Measurements from ENCODE around the gene TESMIN. TPM values are rescaled to one million over a fixed set of nuclear protein-coding genes. Genes with fewer than 3 reads are reported as not detected.

TESMIN gene
- total RNA-seq, 1 experiment from 2014 or later, result 45.2 TPM

DNA sequence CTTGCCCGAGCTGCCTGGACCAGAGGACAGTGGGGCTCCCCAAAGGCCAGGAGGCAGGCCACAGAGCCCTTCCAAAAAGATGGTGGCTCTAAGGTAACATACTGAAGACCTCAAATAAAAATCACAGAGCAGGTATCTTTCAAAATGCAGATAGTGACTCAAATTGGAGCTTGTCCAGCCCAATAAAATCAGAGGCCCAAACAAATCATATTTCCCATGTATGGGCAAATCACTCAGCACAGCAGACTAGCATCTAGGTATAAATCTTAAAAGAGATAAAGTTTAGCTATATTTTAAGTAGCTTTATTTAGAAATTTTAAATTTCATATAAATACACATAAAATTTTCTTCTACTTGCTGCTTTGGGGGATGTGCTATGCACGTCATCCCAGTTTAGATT lies 3.3 kb downstream of the TESMIN start:
- Histone ChIP-seq H3K9me3 (ENCODE audit: control insufficient read depth, low read depth, low read length) (no peaks in the 10 kb centered on the region), H3K18ac (ENCODE audit: insufficient read length, low read depth, low read length) (no peak overlapping the region), H3K23me2 (ENCODE audit: insufficient read length, low read depth, low read length, poor library complexity, severe bottlenecking) (peaks cover 13% of the 10 kb centered on the region), H3K23ac (ENCODE audit: insufficient read length, low read depth, low read length) (no peak overlapping the region), H2BK12ac (ENCODE audit: insufficient read length, low read depth, low read length) (no peak overlapping the region), H3K4me1 (ENCODE audit: insufficient read depth, low read length) (peaks cover 3% of the 10 kb centered on the region), H3K56ac (ENCODE audit: insufficient read length, low read depth, low read length) (no peak overlapping the region), H3K79me1 (ENCODE audit: insufficient read depth, low read depth, low read length, poor library complexity, severe bottlenecking) (no peaks in the 10 kb centered on the region), H3K79me2 (ENCODE audit: insufficient read depth, low read length) (no peaks in the 10 kb centered on the region; the same call in 1 of the 2 replicates), H2AK5ac (ENCODE audit: insufficient read length, low read length) (no peak overlapping the region), H3K27ac (ENCODE audit: insufficient read length, low read depth, low read length) (no peak overlapping the region), H3T11ph (ENCODE audit: low read length) (no peak overlapping the region), H2BK15ac (ENCODE audit: low read depth, low read length) (no peak overlapping the region), H3K14ac (ENCODE audit: insufficient read depth, low read length) (no peak overlapping the region), H4K20me1 (ENCODE audit: control insufficient read depth, insufficient read depth, insufficient read length) (no peaks in the 10 kb centered on the region), H2AFZ (ENCODE audit: low read length) (no peak overlapping the region), H2BK20ac (ENCODE audit: low read depth, low read length, poor library complexity, severe bottlenecking) (no peak overlapping the region), H4K8ac (replicated peaks; ENCODE audit: insufficient read length, low read depth, low read length) (no peak overlapping the region), H4K5ac (ENCODE audit: insufficient read length, low read depth, low read length) (no peak overlapping the region), H3K4me2 (ENCODE audit: insufficient read depth, insufficient read length, low read length) (no peak overlapping the region), H3K4ac (ENCODE audit: low read depth, low read length) (no peak overlapping the region), H2BK120ac (ENCODE audit: low read depth, low read length, poor library complexity, severe bottlenecking) (no peak overlapping the region), H3K27me3 (ENCODE audit: insufficient read depth, low read length) (no peaks in the 10 kb centered on the region), H3K9ac (ENCODE audit: extremely low read depth, insufficient read length, low read length) (no peak overlapping the region), H4K91ac (ENCODE audit: insufficient read length, low read depth, low read length) (no peak overlapping the region), H2BK5ac (ENCODE audit: insufficient read length, low read length) (no peak overlapping the region)
- Mint-ChIP-seq H3K27me3 (ENCODE audit: low read depth) (0 out of 2 replicates have a peak, but pooled peaks cover 2% of the 10 kb centered on the region), H3K4me3 (no peak overlapping the region), H3K36me3 (ENCODE audit: insufficient read depth in 1 of 3, low read depth in 3 of 3) (peaks cover 14 to 57% (median 52%) of the 10 kb centered on the region in 3 experiments; a peak in 6 of 7 replicates), H3K27ac (no peak overlapping the region), H3K4me1 (peaks cover 28 to 33% of the 10 kb centered on the region in 2 experiments), H3K9me3 (no peaks in the 10 kb centered on the region; a peak in 1 of 5 replicates)
- DNase-seq, result no peak
- no CpG with 5 or more reads among the region's 2 CpGs for WGBS (ENCODE audit: extremely low coverage, insufficient read length, low lambda C conversion rate)
- no peak for TF ChIP-seq CTCF (conservative IDR thresholded peaks at IDR 0.05)
